SK-N-SH treated with all-trans-retinoic acid at 6 μM for 48 hours (cell line): ENCODE measurements around the gene SGPL1.

Source experiments
- ATAC-seq: fragments of 200-7000 bp; cut with Tn5 transposase; 3 replicates; pipeline ENCODE4 v1.9.1; 2020; ENCODE audit warnings: mild to moderate bottlenecking, moderate library complexity
- ARNTL ChIP-seq: fragments of 450-650 bp; formaldehyde crosslinking; IDR thresholded peaks from 2 replicates; pipeline ENCODE4 v1.5.0; 2020; ENCODE audit warnings: low read depth, mild to moderate bottlenecking, moderate library complexity, borderline replicate concordance
- BACH2 ChIP-seq: fragments of 250-450 bp; sonication (Bioruptor Pico); IDR thresholded peaks from 2 replicates; pipeline ENCODE4 v1.9.0; 2021; ENCODE audit warnings: mild to moderate bottlenecking, borderline replicate concordance
- CREB5 ChIP-seq: fragments of 250-450 bp; sonication (Bioruptor Pico); IDR thresholded peaks from 2 replicates; pipeline ENCODE4 v1.5.1; 2020; ENCODE audit warnings: low read depth, mild to moderate bottlenecking, moderate library complexity
- CSDC2 ChIP-seq: fragments of 250-450 bp; sonication (Bioruptor Pico); IDR thresholded peaks from 2 replicates; pipeline ENCODE4 v1.5.0; 2020; ENCODE audit warnings: mild to moderate bottlenecking, moderate library complexity
- CSRNP3 ChIP-seq: fragments of 250-450 bp; sonication (Bioruptor Pico); IDR thresholded peaks from 2 replicates; pipeline ENCODE4 v1.5.1; 2021; ENCODE audit warnings: mild to moderate bottlenecking, moderate library complexity
- GLIS3 ChIP-seq: fragments of 250-450 bp; sonication (Bioruptor Pico); IDR thresholded peaks from 2 replicates; pipeline ENCODE4 v1.5.0; 2020; ENCODE audit warnings: mild to moderate bottlenecking, moderate library complexity
- ISL1 ChIP-seq: fragments of 250-450 bp; sonication (Bioruptor Pico); IDR thresholded peaks from 2 replicates; pipeline ENCODE4 v2.1.2; 2022; ENCODE audit warnings: mild to moderate bottlenecking, moderate library complexity
- PPARA ChIP-seq: fragments of 250-450 bp; sonication (Bioruptor Pico); IDR thresholded peaks from 2 replicates; pipeline ENCODE4 v1.5.0; 2020; ENCODE audit warnings: mild to moderate bottlenecking, borderline replicate concordance
- RARB ChIP-seq: fragments of 250-450 bp; sonication (Bioruptor Pico); IDR thresholded peaks from 2 replicates; pipeline ENCODE4 v1.8.0; 2021; ENCODE audit warnings: mild to moderate bottlenecking, moderate library complexity
- SNAI2 ChIP-seq: fragments of 250-450 bp; sonication (Bioruptor Pico); IDR thresholded peaks from 2 replicates; pipeline ENCODE4 v1.5.0; 2020; ENCODE audit warnings: mild to moderate bottlenecking, moderate library complexity
- TCF4 ChIP-seq: fragments of 250-450 bp; sonication (Bioruptor Pico); IDR thresholded peaks from 2 replicates; pipeline ENCODE4 v1.8.0; 2021; ENCODE audit warnings: mild to moderate bottlenecking, moderate library complexity, borderline replicate concordance
- TOX ChIP-seq: fragments of 250-450 bp; sonication (Bioruptor Pico); IDR thresholded peaks from 2 replicates; pipeline ENCODE4 v1.8.0; 2021; ENCODE audit warnings: mild to moderate bottlenecking, moderate library complexity, borderline replicate concordance
- TSHZ2 ChIP-seq: fragments of 250-450 bp; sonication (Bioruptor Pico); IDR thresholded peaks from 2 replicates; pipeline ENCODE4 v1.5.0; 2020; ENCODE audit warnings: mild to moderate bottlenecking, moderate library complexity
- ZFP3 ChIP-seq: fragments of 250-450 bp; sonication (Bioruptor Pico); IDR thresholded peaks from 2 replicates; pipeline ENCODE4 v1.5.0; 2020; ENCODE audit warnings: mild to moderate bottlenecking, moderate library complexity
- ZFP30 ChIP-seq: fragments of 450-650 bp; formaldehyde crosslinking; IDR thresholded peaks from 2 replicates; pipeline ENCODE4 v1.5.0; 2022; ENCODE audit warnings: mild to moderate bottlenecking, moderate library complexity
- ZNF565 ChIP-seq: fragments of 450-650 bp; formaldehyde crosslinking; conservative IDR thresholded peaks from 2 replicates; pipeline ENCODE4 v1.5.0; 2020; ENCODE audit warnings: low read depth, mild to moderate bottlenecking, moderate library complexity
- ZNF70 ChIP-seq: fragments of 450-650 bp; formaldehyde crosslinking; IDR thresholded peaks from 2 replicates; pipeline ENCODE4 v1.5.0; 2020; ENCODE audit warnings: mild to moderate bottlenecking, moderate library complexity
- ZNF8 ChIP-seq: fragments of 450-650 bp; formaldehyde crosslinking; IDR thresholded peaks from 2 replicates; pipeline ENCODE4 v1.5.0; 2020; ENCODE audit warnings: mild to moderate bottlenecking, moderate library complexity
- TF ChIP-seq, protein P1 (sequence below): fragments of 250-450 bp; sonication (Bioruptor Pico); IDR thresholded peaks from 2 replicates; pipeline ENCODE4 v1.8.0; 2020; ENCODE audit warnings: mild to moderate bottlenecking, moderate library complexity, borderline replicate concordance
- TF ChIP-seq, protein P2 (sequence below): fragments of 250-450 bp; sonication (Bioruptor Pico); IDR thresholded peaks from 2 replicates; pipeline ENCODE4 v1.8.0; 2021; ENCODE audit warnings: low read depth, mild to moderate bottlenecking, moderate library complexity, borderline replicate concordance

Gene SGPL1

DNA sequence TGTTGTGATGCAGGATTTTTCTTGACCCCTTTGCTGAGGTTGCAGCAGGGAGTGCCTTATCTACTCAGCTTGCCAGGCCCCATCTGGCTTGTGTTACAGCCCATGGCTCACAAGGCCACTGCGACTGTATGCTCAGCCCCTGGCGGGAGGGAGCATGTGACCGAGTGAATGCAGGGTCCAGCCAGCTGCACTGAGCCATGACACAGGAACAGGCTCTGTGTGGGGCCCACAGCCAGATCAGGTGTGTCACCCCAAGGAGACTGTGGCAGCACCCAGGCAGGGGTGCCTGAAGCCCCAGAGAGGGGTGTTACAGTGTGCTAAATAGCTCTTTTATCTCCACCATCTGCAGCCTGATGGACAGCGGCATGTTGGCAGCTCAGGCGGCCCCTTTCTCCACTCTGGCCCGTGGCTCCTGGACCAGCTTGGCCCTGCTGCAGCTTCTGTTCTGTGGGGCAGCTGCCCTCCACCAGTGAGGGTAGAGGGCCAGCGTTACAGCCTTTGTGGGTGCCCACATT lies 75.2 kb downstream of the SGPL1 start:
- TF ChIP-seq TOX: no peak
- no peak for TF ChIP-seq ZNF8
- peak; percentile 86 for TF ChIP-seq TSHZ2
- 0 out of 2 replicates have a peak, but pooled peaks have one; percentile 11 for TF ChIP-seq PPARA
- TF ChIP-seq, protein P1, sequence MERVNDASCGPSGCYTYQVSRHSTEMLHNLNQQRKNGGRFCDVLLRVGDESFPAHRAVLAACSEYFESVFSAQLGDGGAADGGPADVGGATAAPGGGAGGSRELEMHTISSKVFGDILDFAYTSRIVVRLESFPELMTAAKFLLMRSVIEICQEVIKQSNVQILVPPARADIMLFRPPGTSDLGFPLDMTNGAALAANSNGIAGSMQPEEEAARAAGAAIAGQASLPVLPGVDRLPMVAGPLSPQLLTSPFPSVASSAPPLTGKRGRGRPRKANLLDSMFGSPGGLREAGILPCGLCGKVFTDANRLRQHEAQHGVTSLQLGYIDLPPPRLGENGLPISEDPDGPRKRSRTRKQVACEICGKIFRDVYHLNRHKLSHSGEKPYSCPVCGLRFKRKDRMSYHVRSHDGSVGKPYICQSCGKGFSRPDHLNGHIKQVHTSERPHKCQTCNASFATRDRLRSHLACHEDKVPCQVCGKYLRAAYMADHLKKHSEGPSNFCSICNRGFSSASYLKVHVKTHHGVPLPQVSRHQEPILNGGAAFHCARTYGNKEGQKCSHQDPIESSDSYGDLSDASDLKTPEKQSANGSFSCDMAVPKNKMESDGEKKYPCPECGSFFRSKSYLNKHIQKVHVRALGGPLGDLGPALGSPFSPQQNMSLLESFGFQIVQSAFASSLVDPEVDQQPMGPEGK (CRISPR knock-in tag): no peak
- TF ChIP-seq ZNF70: no peak
- TF ChIP-seq, protein P2, sequence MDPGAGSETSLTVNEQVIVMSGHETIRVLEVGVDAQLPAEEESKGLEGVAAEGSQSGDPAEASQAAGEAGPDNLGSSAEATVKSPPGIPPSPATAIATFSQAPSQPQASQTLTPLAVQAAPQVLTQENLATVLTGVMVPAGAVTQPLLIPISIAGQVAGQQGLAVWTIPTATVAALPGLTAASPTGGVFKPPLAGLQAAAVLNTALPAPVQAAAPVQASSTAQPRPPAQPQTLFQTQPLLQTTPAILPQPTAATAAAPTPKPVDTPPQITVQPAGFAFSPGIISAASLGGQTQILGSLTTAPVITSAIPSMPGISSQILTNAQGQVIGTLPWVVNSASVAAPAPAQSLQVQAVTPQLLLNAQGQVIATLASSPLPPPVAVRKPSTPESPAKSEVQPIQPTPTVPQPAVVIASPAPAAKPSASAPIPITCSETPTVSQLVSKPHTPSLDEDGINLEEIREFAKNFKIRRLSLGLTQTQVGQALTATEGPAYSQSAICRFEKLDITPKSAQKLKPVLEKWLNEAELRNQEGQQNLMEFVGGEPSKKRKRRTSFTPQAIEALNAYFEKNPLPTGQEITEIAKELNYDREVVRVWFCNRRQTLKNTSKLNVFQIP (CRISPR knock-in tag): no peak
- TF ChIP-seq ARNTL (CRISPR knock-in tag): peak; percentile 55; the same call in 1 of the 2 replicates
- no peak for TF ChIP-seq ZFP30 (CRISPR knock-in tag)
- TF ChIP-seq ZFP3 (CRISPR knock-in tag): no peak
- TF ChIP-seq TCF4 (CRISPR knock-in tag): peak; percentile 88
- TF ChIP-seq ZNF565 (CRISPR knock-in tag): no peak
- peak; percentile 30; the same call in 1 of the 3 replicates for ATAC-seq

DNA sequence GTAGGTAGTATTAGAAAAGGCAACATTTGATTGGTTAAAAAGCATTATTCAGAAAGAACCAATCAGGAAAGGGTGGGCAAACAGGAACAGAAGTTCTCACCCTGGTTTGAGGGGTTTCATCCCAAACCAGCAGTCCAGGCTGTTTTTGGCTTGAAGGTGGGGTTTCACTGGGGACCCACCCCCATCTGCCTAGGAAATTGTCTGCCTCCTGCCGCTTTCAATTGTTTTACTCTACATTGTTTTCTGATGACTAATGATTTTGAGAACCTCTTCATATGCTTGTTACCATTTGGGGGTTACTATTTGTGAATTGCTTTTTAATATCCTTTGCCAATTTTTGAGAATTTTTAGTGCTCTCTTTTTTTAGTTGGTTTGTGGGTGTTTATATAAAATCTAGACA lies 75.9 kb downstream of the SGPL1 start:
- no peak for ATAC-seq
- no peak for TF ChIP-seq TCF4 (CRISPR knock-in tag)
- no peak for TF ChIP-seq RARB
- TF ChIP-seq BACH2 (CRISPR knock-in tag): no peak
- TF ChIP-seq CREB5 (CRISPR knock-in tag): no peak
- no peak for TF ChIP-seq ZNF70
- TF ChIP-seq ZNF565 (CRISPR knock-in tag): no peak
- TF ChIP-seq SNAI2 (CRISPR knock-in tag): no peak
- no peak for TF ChIP-seq GLIS3 (CRISPR knock-in tag)
- TF ChIP-seq CSRNP3: no peak
- TF ChIP-seq, protein P2 (CRISPR knock-in tag): no peak
- TF ChIP-seq TOX: no peak
- no peak for TF ChIP-seq CSDC2 (CRISPR knock-in tag)
- no peak for TF ChIP-seq ZNF8

- ATAC-seq: no peak
- TF ChIP-seq RARB: no peak
- no peak for TF ChIP-seq TSHZ2
- no peak for TF ChIP-seq ZNF70
- TF ChIP-seq ZNF8: no peak
- TF ChIP-seq ZFP30 (CRISPR knock-in tag): no peak
- no peak for TF ChIP-seq ARNTL (CRISPR knock-in tag)
- TF ChIP-seq, protein P2 (CRISPR knock-in tag): no peak
- TF ChIP-seq ISL1 (CRISPR knock-in tag): no peak
- no peak for TF ChIP-seq TOX
These were observed 76.9 kb downstream of the SGPL1 start for GRCh38 chr10:70892631-70893030.
